ENCODE results near the gene TMPRSS11A. TPM values are rescaled to one million over a fixed set of nuclear protein-coding genes. Genes with fewer than 3 reads are reported as not detected.

TMPRSS11A gene
- total RNA-seq, 1 donor from 2014 or later = not detected

DNA sequence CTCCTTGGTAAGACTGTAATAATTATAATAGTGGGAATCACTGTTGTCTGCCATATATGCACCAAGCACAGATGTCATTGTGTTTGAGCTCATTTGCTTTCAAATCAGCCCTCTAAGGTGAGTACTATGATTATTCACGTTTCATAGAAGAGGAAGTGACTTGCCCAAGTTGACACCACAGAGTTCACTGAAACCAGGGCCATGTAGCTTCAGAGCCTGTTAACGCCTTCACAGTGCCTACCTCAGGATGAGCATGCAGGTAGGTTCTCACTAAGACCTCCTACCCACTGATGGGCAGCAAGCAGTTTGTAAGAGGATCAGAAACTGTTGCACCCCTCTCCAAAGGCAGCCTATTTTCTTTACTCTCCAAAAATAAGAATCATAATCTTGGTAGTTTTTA lies 27.4 kb downstream of the TMPRSS11A start:
- Mint-ChIP-seq H3K4me1 (no peaks in the 10 kb centered on the region), H3K27me3 (ENCODE audit: insufficient read depth, low read depth) (no peaks in the 10 kb centered on the region), H3K4me3 (no peak overlapping the region), H3K36me3 (no peaks in the 10 kb centered on the region), H3K9me3 (peaks cover 3% of the 10 kb centered on the region), H3K27ac (no peak overlapping the region)
- Histone ChIP-seq H3K36me3 (no peaks in the 10 kb centered on the region), H3F3A (ENCODE audit: low read depth) (no peaks in the 10 kb centered on the region), H3K79me2 (ENCODE audit: low read depth) (no peaks in the 10 kb centered on the region), H3K27ac (no peak overlapping the region), H2AFZ (replicated peaks) (no peak overlapping the region), H3K4me3 (no peak overlapping the region), H3K27me3 (no peaks in the 10 kb centered on the region), H3K4me1 (peaks cover 11% of the 10 kb centered on the region), H3K9ac (no peak overlapping the region), H3K4me2 (no peak overlapping the region), H3K9me3 (ENCODE audit: low read depth) (no peaks in the 10 kb centered on the region), H4K20me1 (ENCODE audit: low read depth) (no peaks in the 10 kb centered on the region)
- TF ChIP-seq, protein P1, sequence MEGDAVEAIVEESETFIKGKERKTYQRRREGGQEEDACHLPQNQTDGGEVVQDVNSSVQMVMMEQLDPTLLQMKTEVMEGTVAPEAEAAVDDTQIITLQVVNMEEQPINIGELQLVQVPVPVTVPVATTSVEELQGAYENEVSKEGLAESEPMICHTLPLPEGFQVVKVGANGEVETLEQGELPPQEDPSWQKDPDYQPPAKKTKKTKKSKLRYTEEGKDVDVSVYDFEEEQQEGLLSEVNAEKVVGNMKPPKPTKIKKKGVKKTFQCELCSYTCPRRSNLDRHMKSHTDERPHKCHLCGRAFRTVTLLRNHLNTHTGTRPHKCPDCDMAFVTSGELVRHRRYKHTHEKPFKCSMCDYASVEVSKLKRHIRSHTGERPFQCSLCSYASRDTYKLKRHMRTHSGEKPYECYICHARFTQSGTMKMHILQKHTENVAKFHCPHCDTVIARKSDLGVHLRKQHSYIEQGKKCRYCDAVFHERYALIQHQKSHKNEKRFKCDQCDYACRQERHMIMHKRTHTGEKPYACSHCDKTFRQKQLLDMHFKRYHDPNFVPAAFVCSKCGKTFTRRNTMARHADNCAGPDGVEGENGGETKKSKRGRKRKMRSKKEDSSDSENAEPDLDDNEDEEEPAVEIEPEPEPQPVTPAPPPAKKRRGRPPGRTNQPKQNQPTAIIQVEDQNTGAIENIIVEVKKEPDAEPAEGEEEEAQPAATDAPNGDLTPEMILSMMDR (IDR thresholded peaks at IDR 0.05) = no peak
- TF ChIP-seq EZH2phosphoT487 (IDR thresholded peaks at IDR 0.05) (no peak), EZH2 (IDR thresholded peaks at IDR 0.05) (no peak)
- DNase-seq (ENCODE audit: low spot score) = no peak

DNA sequence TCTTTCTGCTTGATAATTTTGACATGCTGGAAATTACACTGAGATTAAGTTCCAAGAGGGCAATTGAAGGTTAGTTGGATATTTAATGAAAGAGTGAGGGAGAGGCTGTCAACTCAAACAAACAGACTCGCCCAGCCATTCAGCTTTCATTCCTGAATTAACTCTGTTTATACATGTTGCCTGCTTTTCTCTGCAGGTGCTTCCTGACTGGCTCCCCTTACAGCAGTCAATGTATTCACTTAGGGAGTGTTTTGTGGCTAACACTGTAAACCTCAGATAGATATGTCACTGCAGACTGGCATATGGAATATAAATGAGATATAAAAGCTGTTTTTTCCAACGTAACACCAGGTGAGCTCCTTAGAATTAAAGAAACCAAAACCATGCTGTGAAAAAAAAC lies 28.7 kb downstream of the TMPRSS11A start:
- Histone ChIP-seq H3K79me2 (ENCODE audit: low read depth) (no peaks in the 10 kb centered on the region), H3K4me1 (peaks cover 11% of the 10 kb centered on the region), H3K27me3 (no peaks in the 10 kb centered on the region), H3K4me2 (no peak overlapping the region), H3F3A (ENCODE audit: low read depth) (no peaks in the 10 kb centered on the region), H3K4me3 (no peak overlapping the region), H4K20me1 (ENCODE audit: low read depth) (no peaks in the 10 kb centered on the region), H3K27ac (no peak overlapping the region), H2AFZ (replicated peaks) (no peak overlapping the region), H3K36me3 (no peaks in the 10 kb centered on the region), H3K9ac (no peak overlapping the region), H3K9me3 (ENCODE audit: low read depth) (no peaks in the 10 kb centered on the region)
- Mint-ChIP-seq H3K4me1 (no peaks in the 10 kb centered on the region), H3K9me3 (peaks cover 3% of the 10 kb centered on the region), H3K27me3 (ENCODE audit: insufficient read depth, low read depth) (no peaks in the 10 kb centered on the region), H3K27ac (no peak overlapping the region), H3K4me3 (no peak overlapping the region), H3K36me3 (no peaks in the 10 kb centered on the region)
- DNase-seq (ENCODE audit: low spot score) = peak; percentile 14
- TF ChIP-seq EZH2 (IDR thresholded peaks at IDR 0.05) = no peak
- TF ChIP-seq, protein P1 (IDR thresholded peaks at IDR 0.05) = no peak
- TF ChIP-seq EZH2phosphoT487 (IDR thresholded peaks at IDR 0.05) = no peak

DNA sequence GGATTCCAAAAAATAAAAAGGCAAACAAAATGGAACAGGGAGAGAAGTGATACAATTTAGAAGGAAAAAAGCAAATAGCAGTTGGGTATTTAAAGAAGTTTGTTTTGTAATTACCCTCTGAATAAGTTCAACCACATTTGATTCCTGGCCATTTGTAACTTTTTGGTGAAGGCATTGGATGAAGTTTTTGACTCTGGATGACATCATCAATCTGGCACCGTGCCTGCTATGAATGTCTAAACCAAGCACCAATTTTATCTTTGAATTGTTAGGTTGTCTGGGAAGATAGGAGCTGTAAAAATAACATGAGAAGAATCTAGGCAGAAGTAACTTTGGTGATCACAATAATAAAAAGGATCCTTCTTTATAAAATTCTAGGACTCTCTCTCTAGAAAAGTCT lies 29.5 kb downstream of the TMPRSS11A start:
- peaks cover 3% of the 10 kb centered on the region for H3K9me3 Mint-ChIP-seq
- Histone ChIP-seq H3K9ac (no peak overlapping the region), H2AFZ (replicated peaks) (no peak overlapping the region), H3K4me2 (no peak overlapping the region), H4K20me1 (ENCODE audit: low read depth) (no peaks in the 10 kb centered on the region), H3F3A (ENCODE audit: low read depth) (no peaks in the 10 kb centered on the region), H3K4me3 (no peak overlapping the region), H3K79me2 (ENCODE audit: low read depth) (no peaks in the 10 kb centered on the region), H3K4me1 (peaks cover 13% of the 10 kb centered on the region), H3K9me3 (ENCODE audit: low read depth) (no peaks in the 10 kb centered on the region), H3K27ac (no peak overlapping the region), H3K27me3 (no peaks in the 10 kb centered on the region), H3K36me3 (no peaks in the 10 kb centered on the region)
- H3K27ac Mint-ChIP-seq = no peak overlapping the region
- TF ChIP-seq, protein P1 (IDR thresholded peaks at IDR 0.05) = no peak
- no peak for TF ChIP-seq EZH2 (IDR thresholded peaks at IDR 0.05)
- no peak for TF ChIP-seq EZH2phosphoT487 (IDR thresholded peaks at IDR 0.05)
- DNase-seq (ENCODE audit: low spot score) = no peak
- no peaks in the 10 kb centered on the region for H3K36me3 Mint-ChIP-seq
- H3K4me3 Mint-ChIP-seq = no peak overlapping the region
- no peaks in the 10 kb centered on the region for H3K27me3 Mint-ChIP-seq (ENCODE audit: insufficient read depth, low read depth)
- H3K4me1 Mint-ChIP-seq = no peaks in the 10 kb centered on the region

Measured in neural progenitor cell (in vitro differentiated cells).